COLO668 (cell line): Measurements from ENCODE around the gene POC1B.

Experiments
- DNase-seq: peaks from one replicate; lab custom pipeline; 2025; ENCODE audit not compliant: unreplicated experiment; lab: John Stamatoyannopoulos, UW

POC1B gene

DNA sequence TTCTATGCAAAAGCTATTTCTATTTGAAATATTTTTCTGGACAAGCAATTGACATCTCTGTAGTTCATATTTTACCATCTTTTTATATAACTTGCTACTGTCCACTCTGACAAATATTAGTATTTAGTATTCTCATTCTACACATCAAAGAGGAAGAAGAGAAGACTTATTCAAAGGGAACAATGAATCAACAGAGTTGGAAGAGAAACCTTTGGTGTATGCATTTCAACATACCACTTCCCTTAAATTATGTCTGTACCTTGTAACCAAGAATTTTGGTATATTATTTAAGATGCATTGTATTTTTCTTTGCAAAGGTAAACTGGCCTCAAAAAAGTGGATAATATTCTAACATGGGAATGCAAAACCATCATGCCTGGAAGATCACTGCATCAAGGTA, 101.5 kb downstream of the POC1B start:
- DNase-seq: no peak

DNA sequence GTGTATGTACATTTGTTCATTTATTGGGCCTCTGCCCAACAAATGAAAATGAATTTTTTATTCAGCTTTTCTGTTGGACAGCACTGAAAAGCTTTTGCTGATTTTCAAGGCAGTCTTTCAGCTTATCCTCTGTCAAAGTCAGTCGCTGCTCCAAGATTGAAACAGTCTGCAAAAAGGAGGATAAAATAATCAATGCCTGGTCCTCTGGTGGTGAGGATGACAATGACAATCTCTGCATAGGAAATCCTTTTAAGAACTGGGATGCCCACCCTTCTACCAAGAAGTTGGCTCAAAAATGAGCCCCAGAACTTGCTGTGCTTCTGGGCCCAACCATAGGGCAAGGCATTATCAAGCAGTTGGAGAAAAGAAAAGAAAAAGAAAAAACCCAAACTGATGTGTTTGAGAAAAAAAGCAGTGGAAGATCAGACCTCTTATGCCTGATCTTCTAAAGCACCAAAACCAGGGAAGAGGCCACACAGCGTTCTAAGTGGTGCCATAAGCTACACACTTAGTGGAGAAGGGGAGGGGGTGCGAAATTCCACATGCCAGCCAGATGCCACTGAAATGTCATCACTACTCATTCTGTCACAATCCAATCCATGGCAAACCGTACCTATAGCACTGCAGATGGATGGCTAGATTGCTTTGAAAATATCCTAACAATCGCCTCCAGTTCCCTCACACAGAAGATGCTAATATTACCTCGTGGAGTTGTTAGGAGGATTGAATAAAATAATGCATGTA, 104.6 kb downstream of the POC1B start:
- no peak for DNase-seq

DNA sequence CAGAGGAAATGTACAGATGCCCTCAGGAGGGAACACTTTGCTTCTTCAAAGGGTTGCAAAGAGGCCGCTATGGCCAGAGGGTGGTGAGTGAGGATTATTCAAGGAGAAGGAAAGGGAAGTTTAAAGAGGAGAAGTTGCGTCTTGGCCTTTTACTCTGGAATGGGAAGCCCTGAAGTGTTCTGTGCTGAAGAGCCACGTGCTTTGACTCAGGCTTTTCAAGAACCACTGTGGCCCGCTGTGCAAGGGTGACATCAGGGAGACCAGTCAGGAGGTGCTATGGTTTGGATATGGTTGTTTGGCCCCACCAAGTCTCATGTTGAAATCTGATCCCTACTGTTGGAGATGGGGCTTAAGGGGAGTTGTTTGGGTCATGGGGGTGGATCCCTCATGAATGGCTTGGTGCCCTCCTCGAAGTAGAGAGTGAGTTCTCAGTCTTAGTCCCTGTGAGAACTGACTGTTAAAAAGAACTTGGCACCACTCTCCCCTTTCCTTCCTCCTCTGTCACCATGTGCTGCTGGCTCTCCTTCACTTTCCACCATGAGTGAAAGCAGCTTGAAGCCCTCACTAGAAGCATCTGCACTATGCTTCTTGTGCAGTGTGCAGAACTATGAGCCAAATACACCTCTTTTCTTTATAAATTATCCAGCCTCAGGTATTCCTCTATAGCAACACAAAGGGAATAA, 107.5 kb downstream of the POC1B start:
- DNase-seq: no peak

DNA sequence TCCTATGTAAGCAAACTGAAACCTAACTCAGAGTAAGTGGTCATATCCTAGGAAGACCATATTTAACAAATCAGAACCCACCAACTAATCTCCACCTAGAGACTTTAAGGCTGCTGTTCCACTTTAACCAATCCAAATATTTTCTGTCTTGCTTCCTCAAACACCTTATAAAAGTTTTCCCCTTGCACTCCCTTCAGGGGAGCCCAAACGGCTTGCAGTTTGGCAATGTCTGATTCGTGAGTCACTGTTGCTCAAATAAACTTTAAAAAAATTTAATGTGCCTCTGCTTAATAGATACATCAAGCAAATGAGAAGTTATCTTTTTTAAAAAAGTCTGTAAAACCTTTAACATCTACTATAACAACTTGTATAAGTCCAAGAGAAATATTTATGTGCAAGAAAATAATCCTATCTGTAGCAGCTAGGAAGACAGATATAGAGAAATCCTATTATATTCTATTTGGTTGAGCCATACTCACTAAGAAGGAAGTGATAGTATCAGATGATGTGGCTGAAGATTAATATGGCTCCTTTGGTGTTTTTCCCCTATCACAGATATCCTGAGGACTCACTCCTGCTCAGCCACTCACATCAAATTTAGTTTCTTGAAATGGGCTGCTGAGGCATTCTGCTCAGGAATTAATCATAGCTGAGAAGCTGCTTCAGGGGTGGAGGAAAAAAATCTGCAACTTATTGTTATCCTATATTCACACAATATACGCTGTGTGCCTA, 108.4 kb downstream of the POC1B start:
- no peak for DNase-seq

DNA sequence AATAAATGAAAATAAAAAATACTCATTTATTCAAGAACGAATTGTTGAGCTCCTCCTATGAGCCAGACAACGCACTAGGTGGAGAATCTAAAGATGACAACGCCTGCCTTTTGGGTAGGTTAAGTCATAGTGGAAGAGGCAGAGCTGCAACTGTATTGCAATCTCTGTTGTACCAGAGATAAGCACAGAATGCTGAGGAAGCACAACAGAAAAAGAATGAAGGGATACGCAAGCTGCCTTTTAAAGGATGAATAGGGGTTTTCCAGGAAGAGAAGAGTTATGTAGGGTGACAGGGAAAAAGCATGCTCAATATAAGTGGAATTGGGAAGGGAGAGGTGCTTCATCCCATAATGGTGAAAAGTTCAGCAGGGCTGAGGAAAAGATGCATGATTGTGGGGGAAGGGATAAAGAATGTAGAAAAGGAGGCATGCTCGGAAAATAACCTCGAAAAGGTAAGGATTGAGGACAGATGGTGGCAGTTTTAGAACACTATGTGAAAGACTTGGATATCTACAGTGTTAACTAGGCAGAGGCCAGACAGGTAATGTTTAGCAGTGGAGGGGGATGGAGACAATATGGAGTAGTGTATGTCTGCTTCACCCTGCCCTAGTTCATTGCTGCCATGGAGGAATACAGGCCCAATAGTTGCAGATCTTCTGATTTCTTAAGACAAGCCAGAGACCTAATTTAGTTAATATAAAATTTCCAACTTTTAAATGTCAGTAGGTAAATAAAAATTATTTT, 109.6 kb downstream of the POC1B start:
- no peak for DNase-seq

DNA sequence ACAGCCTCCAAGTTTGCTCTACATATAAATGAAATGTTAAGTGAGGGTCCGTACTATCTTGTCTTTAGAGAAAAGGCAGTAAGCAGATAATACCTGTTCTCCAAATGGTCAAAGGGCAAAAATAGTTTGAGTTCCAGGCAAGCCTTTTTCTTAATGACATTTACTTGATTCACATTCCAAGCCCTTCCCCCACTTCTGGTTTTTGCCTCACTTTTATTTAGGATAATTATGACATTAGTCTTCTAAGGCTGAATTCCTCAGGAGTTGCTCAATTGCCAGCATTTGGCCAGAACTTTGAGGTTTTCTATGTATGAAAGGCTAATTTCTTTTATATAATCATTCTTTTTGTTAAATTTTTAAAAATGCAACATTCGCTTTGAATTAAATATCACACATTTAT, 111.0 kb downstream of the POC1B start:
- no peak for DNase-seq

DNA sequence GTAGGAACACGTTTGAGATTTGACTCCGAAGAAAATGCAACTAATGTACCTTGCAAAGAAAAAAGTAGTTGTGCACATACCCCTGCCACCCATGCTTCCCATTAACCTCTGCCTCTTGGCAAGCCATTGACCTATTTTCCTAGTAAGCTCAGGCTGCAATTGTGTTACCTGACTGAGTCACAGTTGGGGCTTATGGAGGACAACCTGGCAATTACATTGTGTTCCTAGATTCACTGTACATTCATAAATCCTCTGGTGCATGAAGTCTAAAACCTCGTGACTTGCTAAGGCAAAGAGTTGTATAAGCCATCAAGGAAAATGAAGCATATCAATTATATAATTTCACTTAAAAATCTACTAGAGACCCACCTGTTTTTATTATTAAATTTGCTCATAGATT, 111.5 kb downstream of the POC1B start:
- no peak for DNase-seq

DNA sequence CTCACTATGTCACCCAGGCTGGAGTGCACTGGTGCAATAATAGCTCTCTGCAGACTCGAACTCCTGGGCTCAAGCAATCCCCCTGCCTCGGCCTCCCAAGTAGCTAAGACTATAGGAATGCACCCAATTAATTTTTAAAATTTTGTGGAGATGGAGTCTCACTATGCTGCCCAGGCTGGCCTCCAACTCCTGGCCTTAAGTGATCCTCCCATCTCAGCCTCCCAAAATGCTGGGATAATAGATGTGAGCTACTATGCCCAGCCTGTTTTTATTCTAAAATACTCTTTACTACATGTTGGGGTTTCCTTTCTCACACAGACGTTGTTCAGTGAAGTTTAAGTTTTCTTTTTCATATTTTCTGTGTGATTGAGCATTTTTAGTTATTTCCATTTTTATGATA, 112.6 kb downstream of the POC1B start:
- DNase-seq: no peak

DNA sequence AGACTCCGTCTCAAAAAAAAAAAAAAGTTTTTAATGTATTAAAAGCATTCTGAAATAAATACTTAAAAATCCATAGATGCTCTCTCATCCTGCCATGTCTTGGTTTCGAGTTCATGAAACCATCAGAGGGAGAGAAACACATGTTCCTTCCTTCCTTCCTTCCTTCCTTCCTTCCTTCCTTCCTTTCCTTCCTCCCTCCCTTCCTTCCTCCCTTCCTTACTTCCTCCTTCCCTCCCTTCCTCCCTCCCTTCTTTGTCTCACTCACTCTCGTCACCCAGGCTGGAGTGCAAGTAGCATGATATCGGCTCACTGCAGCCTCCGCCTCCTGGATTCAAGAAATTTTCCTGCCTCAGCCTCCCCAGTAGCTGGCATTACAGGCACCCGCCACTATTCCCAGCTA, 113.2 kb downstream of the POC1B start:
- no peak for DNase-seq

DNA sequence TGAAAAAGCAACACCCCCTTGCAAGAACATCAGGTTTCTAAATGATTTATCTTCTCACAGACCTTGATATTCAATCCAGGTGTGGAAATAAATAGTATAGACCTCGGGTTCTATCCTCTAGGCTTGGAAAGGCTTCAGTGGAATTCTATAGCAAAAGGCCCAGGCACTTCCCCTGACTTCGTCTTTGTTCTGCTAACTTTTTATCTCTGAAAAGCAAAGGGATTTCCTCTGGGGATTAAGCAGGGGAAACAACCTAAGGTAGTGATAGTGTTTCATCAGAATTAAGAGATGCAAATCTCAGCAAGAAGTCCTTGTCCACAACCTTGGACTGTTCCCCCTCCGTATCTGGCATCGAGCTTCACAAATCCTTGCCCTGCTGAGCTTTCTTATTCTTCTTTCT, 114.0 kb downstream of the POC1B start:
- no peak for DNase-seq

DNA sequence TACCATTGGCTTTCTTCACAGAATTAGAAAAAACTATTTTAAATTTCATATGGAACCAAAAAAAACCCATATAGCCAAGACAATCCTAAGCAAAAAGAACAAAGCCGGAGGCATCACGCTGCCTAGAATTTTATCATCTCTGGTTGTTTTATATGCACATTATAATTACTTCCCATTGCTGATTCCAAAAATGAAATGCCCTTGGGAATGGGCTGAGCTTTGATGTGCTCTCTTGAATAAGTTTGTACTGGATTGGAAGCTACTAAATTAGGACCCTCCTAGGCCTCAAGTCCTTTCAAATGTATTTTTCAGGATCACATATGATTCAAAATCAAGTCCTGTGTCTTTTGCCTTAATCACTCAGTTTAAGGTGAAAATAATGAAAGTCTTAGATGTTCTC, 114.6 kb downstream of the POC1B start:
- DNase-seq: no peak

DNA sequence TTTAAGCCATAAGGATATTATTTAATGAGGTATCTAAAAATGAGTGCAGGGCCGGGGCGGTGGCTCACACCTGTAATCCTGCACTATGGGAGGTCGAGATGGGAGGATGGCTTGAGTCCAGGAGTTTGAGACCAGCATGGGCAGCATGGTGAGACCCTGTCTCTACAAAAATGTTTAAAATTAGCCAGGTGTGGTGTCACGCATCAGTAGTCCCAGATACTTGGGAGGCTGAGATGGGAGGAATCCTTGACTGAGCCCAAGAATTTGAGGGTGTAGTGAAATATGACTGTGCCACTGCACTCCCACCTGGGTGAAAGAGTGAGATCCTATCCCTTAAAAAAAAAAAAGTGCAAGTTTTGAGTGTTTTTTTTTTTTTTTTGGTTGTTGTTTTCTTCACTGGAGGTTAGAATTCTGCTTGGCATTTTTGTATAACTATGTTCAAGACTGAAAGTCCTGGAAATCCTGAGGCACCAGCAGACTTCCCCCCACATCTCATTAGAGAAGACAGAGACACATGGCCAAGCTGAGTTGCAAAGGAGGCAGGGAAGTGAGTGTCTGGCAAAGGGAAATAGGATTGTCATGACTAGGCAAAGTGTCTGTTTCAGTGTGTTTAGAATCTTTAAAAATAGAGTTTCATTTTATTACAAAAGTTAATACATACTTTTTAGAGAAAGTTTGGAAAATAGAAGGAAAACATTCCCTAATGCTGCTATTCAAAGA, 120.1 kb downstream of the POC1B start:
- DNase-seq: no peak

DNA sequence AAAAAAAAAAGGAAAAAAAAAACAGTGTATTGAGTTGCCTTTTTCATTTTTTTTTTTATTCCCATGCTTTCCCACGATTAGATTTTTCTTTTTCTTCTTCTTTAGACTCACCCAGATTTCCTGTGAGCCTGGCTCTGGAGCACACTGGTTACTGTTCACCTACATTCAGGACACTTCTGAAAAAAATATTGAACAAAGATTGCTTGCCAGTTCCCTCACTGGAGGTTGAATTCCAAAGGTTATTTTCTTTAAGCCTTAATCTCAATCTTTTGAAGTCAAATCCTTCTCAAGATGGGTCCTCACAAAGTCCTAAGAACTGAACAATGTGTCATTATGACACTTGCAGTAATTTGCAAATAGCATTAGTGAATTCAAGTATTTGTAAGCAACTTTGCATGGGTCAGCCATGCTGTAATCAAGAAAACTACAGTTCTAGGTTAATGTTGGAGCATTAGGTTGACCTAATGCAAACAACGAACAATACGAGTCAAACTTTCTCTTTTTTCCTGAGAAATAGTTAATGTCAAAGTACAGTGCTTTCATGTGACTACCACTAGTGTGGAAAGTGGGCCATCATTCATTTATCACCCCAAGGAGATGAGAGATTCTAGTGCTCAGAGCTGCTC, 124.3 kb downstream of the POC1B start:
- DNase-seq: no peak

DNA sequence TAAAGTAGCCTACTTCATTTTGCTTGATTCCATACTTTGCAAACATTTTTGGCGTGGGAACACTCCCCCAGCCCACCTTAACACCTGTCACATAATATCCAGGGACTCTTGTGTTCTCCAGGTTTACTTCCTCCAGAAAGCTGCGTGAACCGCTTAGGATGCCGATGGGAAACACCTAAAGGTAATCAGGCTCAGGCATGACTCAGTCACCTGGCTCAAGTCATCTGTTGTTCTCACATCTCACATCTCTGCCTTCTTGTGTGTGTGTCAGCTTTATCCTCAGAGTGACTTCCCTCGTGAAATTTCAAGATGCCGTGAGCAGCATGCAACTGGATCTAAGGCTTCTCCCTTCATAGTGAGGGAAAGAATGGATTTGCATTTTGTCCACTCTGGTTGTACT, 125.4 kb downstream of the POC1B start:
- no peak for DNase-seq

DNA sequence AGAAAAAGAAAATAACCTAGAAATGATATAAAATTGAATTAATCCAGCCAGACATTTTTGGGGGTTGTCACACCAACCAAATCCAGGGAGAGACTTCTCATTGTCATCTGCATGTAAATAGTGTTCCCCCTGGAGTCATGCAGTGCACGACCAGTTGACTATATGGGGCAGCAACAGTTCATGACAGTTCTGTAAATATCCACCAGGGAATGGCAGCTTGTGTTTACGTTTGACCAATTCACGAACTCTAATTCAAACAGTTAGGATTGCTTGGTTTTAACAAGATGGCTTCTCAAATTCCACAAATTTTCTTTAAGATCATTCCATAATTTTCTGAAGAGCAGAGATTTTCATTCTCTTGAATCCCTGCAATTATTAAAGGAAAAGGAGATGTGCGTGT, 130.1 kb downstream of the POC1B start:
- no peak for DNase-seq

DNA sequence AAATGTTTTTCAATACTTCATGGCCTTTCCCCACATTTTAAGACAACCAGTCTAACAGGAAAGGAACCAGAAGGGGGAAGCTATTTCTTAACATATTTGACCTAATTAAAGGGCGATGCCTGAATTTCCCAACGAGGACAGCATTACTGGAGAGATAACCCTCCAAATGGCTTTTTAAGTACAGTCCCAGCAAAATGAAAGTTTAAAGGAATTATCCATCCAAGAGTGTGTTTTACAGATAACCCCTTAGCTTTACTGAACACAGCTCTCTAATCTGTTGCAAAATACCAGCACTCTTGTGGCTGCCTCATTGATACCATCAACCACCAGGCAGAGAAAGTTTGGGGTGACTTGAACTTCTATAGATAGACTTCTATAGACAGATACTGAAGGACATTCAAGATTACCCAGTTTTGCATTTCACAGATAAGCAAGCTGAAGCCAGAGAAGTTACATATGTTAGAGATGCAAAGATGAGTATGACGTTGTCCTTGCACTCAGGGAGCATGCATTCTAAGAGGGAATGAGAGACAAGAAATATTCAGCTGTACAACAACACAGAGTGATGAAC, 132.2 kb downstream of the POC1B start:
- no peak for DNase-seq

DNA sequence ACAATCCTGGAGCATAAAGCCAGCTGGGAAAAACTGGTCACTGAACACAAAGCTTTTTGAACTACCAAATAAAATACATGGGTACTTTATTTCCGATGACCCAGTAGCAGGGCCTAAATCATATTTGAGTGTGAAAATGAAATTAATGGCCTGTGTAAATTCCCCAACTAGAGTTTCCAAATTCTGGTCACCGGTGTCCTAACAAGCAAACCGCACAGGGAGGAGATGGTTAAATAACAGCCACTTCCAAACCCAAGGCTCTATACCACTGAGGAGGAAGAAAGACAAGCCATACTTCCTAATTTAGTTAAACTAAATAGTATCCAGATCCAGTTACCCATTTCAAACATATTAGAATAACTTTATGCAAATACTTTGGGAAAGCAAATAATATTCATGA, 133.5 kb downstream of the POC1B start:
- no peak for DNase-seq

DNA sequence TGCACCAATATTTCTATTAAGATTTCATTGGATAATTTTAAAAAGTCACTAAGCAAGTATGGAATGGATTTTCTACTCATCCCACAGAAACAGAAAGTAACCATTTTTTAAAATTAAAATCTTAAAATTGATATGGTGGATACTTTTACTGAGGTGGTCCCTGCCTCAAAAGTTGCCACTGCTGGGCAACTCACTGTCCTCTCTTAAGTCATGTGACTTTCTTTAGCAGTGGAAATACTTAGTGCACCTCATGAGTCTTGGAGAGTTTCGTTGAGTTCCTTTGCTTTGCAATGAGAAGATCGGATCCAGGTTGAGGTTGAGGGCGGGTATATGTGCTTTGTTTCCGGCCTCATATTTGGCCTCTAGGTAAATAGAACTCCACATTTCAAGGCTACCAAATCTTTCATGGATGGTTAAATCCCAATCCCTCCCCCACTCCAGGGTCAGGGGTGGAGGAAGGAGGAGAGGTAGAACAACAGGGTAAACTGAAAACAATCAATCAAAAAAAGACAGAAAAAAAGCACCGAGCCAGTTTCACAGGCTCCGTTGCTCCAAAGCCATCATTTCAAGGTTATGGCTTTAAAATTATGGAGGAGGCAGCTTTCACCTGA, 134.0 kb downstream of the POC1B start:
- DNase-seq: no peak

DNA sequence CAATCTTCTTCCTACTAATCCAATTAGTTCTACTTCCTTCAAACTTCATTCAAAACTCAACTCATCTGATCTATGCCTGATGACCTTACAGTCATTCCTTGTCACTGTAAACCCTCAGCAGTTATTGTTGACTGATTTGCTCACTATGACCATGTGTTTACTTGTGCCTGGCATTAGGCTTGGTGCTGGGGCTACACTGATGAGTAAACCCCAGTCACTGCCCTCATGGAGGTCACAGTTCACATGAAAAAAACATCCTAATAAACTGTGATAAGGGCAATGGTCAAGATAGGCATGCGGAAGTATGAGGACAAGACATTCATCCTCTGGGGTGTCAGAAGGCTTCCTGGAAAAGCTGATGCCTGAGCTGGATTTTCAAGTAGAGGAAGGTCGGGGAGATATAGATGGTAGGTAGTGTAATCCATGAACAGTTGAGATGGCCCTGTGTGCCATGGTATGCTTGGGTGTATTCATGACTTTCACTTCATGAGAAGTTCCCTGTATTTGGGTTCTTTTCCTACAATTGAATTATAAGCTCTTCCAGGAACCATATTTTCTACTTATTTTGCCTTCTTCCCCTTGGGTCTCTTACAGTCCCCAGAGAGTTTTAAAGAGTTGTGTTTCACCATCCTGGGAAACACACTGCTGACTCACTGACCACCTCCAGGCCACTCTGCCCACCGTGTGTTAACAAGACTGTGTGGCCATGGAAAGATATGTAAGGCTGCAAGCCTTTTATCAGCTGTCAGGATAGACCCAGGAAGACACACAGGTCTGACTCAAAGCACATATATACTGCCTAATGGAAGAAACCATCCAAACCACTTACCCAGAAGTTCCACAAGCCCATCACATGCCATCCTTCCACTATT, 134.8 kb downstream of the POC1B start:
- DNase-seq: no peak
